Measurements from ENCODE around the gene SERPINB6.

DNA sequence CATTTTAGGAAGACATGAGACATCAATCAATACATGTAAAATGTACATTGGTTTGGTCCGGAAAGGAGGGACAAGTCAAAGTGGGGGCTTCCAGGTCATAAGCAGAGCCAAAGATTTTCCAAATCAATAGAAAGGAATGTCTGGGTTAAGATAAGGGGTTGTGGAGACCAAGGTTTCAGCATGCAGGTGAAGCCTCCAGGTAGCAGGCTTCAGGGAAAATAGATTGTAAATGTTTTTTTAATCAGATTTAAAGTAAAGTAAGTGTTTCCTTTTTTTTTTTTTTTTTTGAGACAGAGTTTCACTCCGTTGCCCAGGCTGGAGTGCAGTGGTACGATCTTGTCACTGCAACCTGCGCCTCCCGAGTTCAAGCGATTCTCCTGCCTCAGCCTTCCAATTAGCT lies 51.5 kb downstream of the SERPINB6 start:
- TF ChIP-seq, protein P1, sequence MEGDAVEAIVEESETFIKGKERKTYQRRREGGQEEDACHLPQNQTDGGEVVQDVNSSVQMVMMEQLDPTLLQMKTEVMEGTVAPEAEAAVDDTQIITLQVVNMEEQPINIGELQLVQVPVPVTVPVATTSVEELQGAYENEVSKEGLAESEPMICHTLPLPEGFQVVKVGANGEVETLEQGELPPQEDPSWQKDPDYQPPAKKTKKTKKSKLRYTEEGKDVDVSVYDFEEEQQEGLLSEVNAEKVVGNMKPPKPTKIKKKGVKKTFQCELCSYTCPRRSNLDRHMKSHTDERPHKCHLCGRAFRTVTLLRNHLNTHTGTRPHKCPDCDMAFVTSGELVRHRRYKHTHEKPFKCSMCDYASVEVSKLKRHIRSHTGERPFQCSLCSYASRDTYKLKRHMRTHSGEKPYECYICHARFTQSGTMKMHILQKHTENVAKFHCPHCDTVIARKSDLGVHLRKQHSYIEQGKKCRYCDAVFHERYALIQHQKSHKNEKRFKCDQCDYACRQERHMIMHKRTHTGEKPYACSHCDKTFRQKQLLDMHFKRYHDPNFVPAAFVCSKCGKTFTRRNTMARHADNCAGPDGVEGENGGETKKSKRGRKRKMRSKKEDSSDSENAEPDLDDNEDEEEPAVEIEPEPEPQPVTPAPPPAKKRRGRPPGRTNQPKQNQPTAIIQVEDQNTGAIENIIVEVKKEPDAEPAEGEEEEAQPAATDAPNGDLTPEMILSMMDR (IDR thresholded peaks at IDR 0.05 in 8 of 11, conservative IDR thresholded peaks at IDR 0.05 in 3 of 11), result no peak
- TF ChIP-seq POLR2AphosphoS5 (IDR thresholded peaks at IDR 0.05), result no peak
- no peak for TF ChIP-seq POLR2A (IDR thresholded peaks at IDR 0.05)
